Left ventricle myocardium superior (tissue), 1 donor: ENCODE measurements around the gene POLE3. TPM values are rescaled to one million over a fixed set of nuclear protein-coding genes. Genes with fewer than 3 reads are reported as not detected.
A peak's percentile ranks its signal among the peaks of the same experiment; 100 is the strongest.

Experiments
- ATAC-seq: fragments of 200-7000 bp; cut with Tn5 transposase; one replicate; pipeline ENCODE4 v1.9.1; 2020; ENCODE audit warnings: mild to moderate bottlenecking, moderate library complexity
- DNase-seq: peaks from one replicate; pipeline ENCODE4 v3.0.0-alpha.2; 2020
- intact Hi-C: fragments of 100-400 bp; cut with micrococcal nuclease; formaldehyde crosslinking; loops from one replicate; pipeline ENCODE4 v1.11.0; 2022
- total RNA-seq: library from RNA; stranded (reverse); fragmentation: NEBNext Ultra II Directional; extraction: Animal tissue kit (Norgen Biotek cat#: 25700); gene quantifications from one replicate; pipeline ENCODE4 v1.2.1, GENCODE V29; 2021
- donor health status: DM: no; HTN: yes; CAD: no; lungs with severe emphysema.

POLE3 gene
- total RNA-seq, 1 donor from 2014 or later: 25.1 TPM

GRCh38 chr9:113361304-113362018 is 49.0 kb downstream of the POLE3 start:
- DNase-seq (no peak), ATAC-seq (no peak)
- intact Hi-C loops: no loop called here

GRCh38 chr9:113360242-113360842 is 50.1 kb downstream of the POLE3 start:
- ATAC-seq (no peak), DNase-seq (no peak)
- intact Hi-C loops: no loop called here

DNA sequence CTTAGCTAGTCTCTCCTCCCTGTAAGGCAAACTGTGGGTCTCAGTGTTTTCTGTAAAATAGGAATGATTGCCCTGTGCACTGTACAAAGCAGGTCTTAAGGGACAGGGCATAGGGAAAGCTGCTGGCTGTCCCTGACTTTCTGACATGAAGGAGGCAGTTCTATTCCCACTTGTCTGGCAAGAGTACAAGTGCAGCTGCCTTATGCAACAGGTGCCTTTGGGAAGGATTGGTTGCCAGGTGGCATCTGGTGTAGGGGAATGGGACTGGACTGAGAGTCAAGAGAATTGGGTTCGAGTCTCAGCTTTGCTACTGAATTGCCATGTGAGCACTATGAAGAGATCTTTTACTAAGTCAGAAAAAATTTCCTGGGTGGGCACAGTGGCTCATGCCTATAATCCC is 51.1 kb downstream of the POLE3 start:
- intact Hi-C loops: no loop called here
- ATAC-seq: peak; percentile 76
- no peak for DNase-seq

Other genes with a start within 250 kb of the POLE3 start
- gene FKBP15, start 189.4 kb downstream of the POLE3 start, total RNA-seq: 21.4 TPM
- gene SLC31A1, start 189.1 kb downstream of the POLE3 start, total RNA-seq: 11.4 TPM
- 34.9 TPM for gene CDC26, start 135.1 kb downstream of the POLE3 start, total RNA-seq
- gene PRPF4, start 135.0 kb downstream of the POLE3 start, total RNA-seq: 11.7 TPM
- not detected for gene RNF183, start 107.3 kb downstream of the POLE3 start, total RNA-seq
- gene WDR31, start 70.4 kb downstream of the POLE3 start, total RNA-seq: 12.9 TPM
- 0.37 TPM for gene BSPRY, start 61.1 kb downstream of the POLE3 start, total RNA-seq
- gene HDHD3, start 33.7 kb downstream of the POLE3 start, total RNA-seq: 9.9 TPM
- gene ALAD, start 9.4 kb downstream of the POLE3 start, total RNA-seq: 117 TPM
- 0.12 TPM for gene C9orf43, start 72 bp upstream of the POLE3 start, total RNA-seq
- gene RGS3, start 53.1 kb upstream of the POLE3 start, total RNA-seq: 115 TPM